ENCODE measurements around the gene SLC25A21. TPM values are rescaled to one million over a fixed set of nuclear protein-coding genes. Genes with fewer than 3 reads are reported as not detected.

Gene SLC25A21
- total and polyA plus RNA-seq, 8 donors = 0.37 to 0.92 (median 0.60) TPM

GRCh38 chr14:36946872-36947271, 225.5 kb downstream of the SLC25A21 start:
- no peaks in the 10 kb centered on the region for H3K4me1 ChIP-seq
- WGBS, 2 donors = 88 to 100% methylated on average over 1 of the region's 1 CpG
- H3K4me3 ChIP-seq = no peak overlapping the region
- FAIRE-seq (no peak), ATAC-seq (no peak), DNase-seq (no peak)
- no peak for TF ChIP-seq CTCF (IDR thresholded peaks at IDR 0.05)
- intact Hi-C loops (cut with DNase I) = no loop called here
- H3K27ac ChIP-seq = no peak overlapping the region
- no peaks in the 10 kb centered on the region for H3K9me3 ChIP-seq
- peaks cover 0 to 1% (median 0%) of the 10 kb centered on the region in 4 donors for H3K27me3 ChIP-seq
- H3K36me3 ChIP-seq = no peaks in the 10 kb centered on the region

GRCh38 chr14:36944307-36945010, 227.9 kb downstream of the SLC25A21 start:
- no peaks in the 10 kb centered on the region for H3K36me3 ChIP-seq
- DNase-seq (no peak), FAIRE-seq (no peak), ATAC-seq (no peak)
- 86 to 88% methylated on average over 5 of the region's 5 CpGs for WGBS, 2 donors
- H3K27ac ChIP-seq = no peak overlapping the region
- no peak for TF ChIP-seq CTCF (IDR thresholded peaks at IDR 0.05)
- H3K4me1 ChIP-seq = no peaks in the 10 kb centered on the region
- H3K27me3 ChIP-seq = peaks cover 0 to 11% (median 5%) of the 10 kb centered on the region in 4 donors
- no peaks in the 10 kb centered on the region for H3K9me3 ChIP-seq
- H3K4me3 ChIP-seq = no peak overlapping the region
- intact Hi-C loops (cut with DNase I) = loop anchor here in 1 of 3 donors (5.0 kb wide), 1 partner anchor 297 kb away; no protein-coding TSS in a partner anchor

DNA sequence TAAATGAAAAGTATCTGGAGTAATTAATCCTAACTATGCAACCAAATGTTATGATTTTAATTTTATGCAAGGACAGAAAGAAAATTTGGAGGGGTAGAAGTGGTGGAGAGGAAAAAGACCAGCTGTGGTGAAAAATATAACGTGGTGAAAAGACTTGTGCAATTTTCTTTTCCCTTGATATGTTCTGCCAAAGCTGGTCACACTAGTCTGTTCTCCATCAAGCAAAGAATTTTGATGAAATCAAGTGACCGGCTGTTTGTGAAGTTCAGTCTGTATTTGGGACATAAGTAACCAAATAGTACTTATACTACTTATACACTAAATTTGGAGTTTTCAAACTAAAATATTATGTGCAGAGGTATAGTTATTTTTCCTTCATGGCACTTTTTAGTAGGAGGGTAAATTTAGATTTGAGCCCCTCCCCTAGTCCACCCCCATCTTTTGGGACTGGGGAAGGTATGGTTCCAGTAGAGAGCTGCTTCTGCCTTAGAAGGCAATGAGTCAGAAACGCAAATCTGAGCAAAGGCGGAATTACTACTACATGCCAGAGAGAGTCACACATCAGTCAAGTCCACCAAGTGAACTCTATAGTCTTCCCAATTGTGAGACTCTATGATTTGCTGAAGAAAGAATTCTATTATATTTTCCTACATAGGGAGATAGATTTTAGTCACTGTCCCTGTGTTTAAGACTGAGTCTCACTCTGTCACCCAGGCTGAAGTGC, 229.7 kb downstream of the SLC25A21 start:
- FAIRE-seq = no peak
- Histone ChIP-seq H3K4me3 (no peak overlapping the region), H3K36me3 (no peaks in the 10 kb centered on the region), H3K9me3 (no peaks in the 10 kb centered on the region), H3K4me1 (no peaks in the 10 kb centered on the region), H3K27me3 (peaks cover 0 to 17% (median 5%) of the 10 kb centered on the region in 4 donors), H3K27ac (no peak overlapping the region)
- WGBS, 2 donors = 59 to 68% methylated on average over 4 of the region's 4 CpGs
- intact Hi-C loops (cut with DNase I) = loop anchor here in 1 of 3 donors (5.0 kb wide), 1 partner anchor 295 kb away; no protein-coding TSS in a partner anchor
- ATAC-seq = no peak
- TF ChIP-seq CTCF (IDR thresholded peaks at IDR 0.05) = no peak
- no peak for DNase-seq

- ATAC-seq (peak; percentile 69 to 96 (median 94)), DNase-seq (peak; percentile 46 to 91 (median 74)), FAIRE-seq (peak; percentile 76)
- Histone ChIP-seq H3K4me3 (peak overlapping the region in 1 of 4 donors; percentile 13), H3K36me3 (no peaks in the 10 kb centered on the region), H3K27ac (no peak overlapping the region), H3K4me1 (no peaks in the 10 kb centered on the region), H3K9me3 (no peaks in the 10 kb centered on the region), H3K27me3 (peaks cover 0 to 17% (median 5%) of the 10 kb centered on the region in 4 donors)
- TF ChIP-seq CTCF (IDR thresholded peaks at IDR 0.05) = peak; percentile 71 to 95 (median 90)
- intact Hi-C loops (cut with DNase I) = loop anchor here in 1 of 3 donors (5.0 kb wide), 1 partner anchor 295 kb away; no protein-coding TSS in a partner anchor
- WGBS, 2 donors = 5 to 6% methylated on average over 12 of the region's 12 CpGs
Measured at GRCh38 chr14:36941783-36942521, 230.5 kb downstream of the SLC25A21 start.

Measured in pancreas (tissue), 10 donors.